ENCODE data around the gene VCPKMT.

GRCh38 chr14:50067723-50068495, 48.5 kb downstream of the VCPKMT start:
- no peak for TF ChIP-seq POLR2A (IDR thresholded peaks at IDR 0.05)
- TF ChIP-seq, protein P1, sequence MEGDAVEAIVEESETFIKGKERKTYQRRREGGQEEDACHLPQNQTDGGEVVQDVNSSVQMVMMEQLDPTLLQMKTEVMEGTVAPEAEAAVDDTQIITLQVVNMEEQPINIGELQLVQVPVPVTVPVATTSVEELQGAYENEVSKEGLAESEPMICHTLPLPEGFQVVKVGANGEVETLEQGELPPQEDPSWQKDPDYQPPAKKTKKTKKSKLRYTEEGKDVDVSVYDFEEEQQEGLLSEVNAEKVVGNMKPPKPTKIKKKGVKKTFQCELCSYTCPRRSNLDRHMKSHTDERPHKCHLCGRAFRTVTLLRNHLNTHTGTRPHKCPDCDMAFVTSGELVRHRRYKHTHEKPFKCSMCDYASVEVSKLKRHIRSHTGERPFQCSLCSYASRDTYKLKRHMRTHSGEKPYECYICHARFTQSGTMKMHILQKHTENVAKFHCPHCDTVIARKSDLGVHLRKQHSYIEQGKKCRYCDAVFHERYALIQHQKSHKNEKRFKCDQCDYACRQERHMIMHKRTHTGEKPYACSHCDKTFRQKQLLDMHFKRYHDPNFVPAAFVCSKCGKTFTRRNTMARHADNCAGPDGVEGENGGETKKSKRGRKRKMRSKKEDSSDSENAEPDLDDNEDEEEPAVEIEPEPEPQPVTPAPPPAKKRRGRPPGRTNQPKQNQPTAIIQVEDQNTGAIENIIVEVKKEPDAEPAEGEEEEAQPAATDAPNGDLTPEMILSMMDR (IDR thresholded peaks at IDR 0.05) = no peak
